ENCODE results near the gene ADM2. TPM values are rescaled to one million over a fixed set of nuclear protein-coding genes. Genes with fewer than 3 reads are reported as not detected.

ADM2 gene
- total RNA-seq, 1 experiment from 2014 or later: 13.6 TPM

GRCh38 chr22:50441428-50441993 is 39.8 kb upstream of the ADM2 start:
- CTCF ChIA-PET: no interaction called here
- intact Hi-C loops (cut with micrococcal nuclease; ENCODE audit: unreplicated experiment): loop anchor here (10.0 kb wide), 1 partner anchor 53 kb away; no protein-coding TSS in a partner anchor
- peaks cover 11% of the 10 kb centered on the region for H3K4me1 Mint-ChIP-seq (ENCODE audit: low read depth, unreplicated experiment)

GRCh38 chr22:50443197-50443596 is 38.1 kb upstream of the ADM2 start:
- no peak for DNase-seq
- CTCF ChIA-PET: no interaction called here
- H3K4me1 Mint-ChIP-seq (ENCODE audit: low read depth, unreplicated experiment): peaks cover 11% of the 10 kb centered on the region
- no peaks in the 10 kb centered on the region for H3K27me3 Mint-ChIP-seq (ENCODE audit: unreplicated experiment)
- no TSS peak for BruUV-seq (replicated peaks)
- H3K36me3 Mint-ChIP-seq (ENCODE audit: insufficient read depth, unreplicated experiment): peaks cover 77% of the 10 kb centered on the region
- intact Hi-C loops (cut with micrococcal nuclease; ENCODE audit: unreplicated experiment): loop anchor here (10.0 kb wide), 1 partner anchor 52 kb away; no protein-coding TSS in a partner anchor
- H3K9me3 Mint-ChIP-seq (ENCODE audit: low read depth, unreplicated experiment): no peaks in the 10 kb centered on the region
- peak overlapping the region; percentile 21 for H3K4me3 Mint-ChIP-seq (ENCODE audit: low read depth, unreplicated experiment)
- peak overlapping the region; percentile 47 for H3K27ac Mint-ChIP-seq (ENCODE audit: unreplicated experiment)
- TF ChIP-seq CTCF (IDR thresholded peaks at IDR 0.05; ENCODE audit: unreplicated experiment): no peak

More at GRCh38 chr22:50441428-50441993, 39.8 kb upstream of the ADM2 start:
- peak overlapping the region; percentile 69 for H3K27ac Mint-ChIP-seq (ENCODE audit: unreplicated experiment)
- DNase-seq: no peak
- H3K4me3 Mint-ChIP-seq (ENCODE audit: low read depth, unreplicated experiment): no peak overlapping the region
- no peaks in the 10 kb centered on the region for H3K9me3 Mint-ChIP-seq (ENCODE audit: low read depth, unreplicated experiment)
- TF ChIP-seq CTCF (IDR thresholded peaks at IDR 0.05; ENCODE audit: unreplicated experiment): no peak
- no peaks in the 10 kb centered on the region for H3K27me3 Mint-ChIP-seq (ENCODE audit: unreplicated experiment)
- peaks cover 74% of the 10 kb centered on the region for H3K36me3 Mint-ChIP-seq (ENCODE audit: insufficient read depth, unreplicated experiment)
- BruUV-seq (replicated peaks): no TSS peak

GRCh38 chr22:50443801-50444625 is 37.3 kb upstream of the ADM2 start:
- no TSS peak for BruUV-seq (replicated peaks)

GRCh38 chr22:50444663-50445062 is 36.7 kb upstream of the ADM2 start:
- no TSS peak for BruUV-seq (replicated peaks)

More at GRCh38 chr22:50443801-50444625, 37.3 kb upstream of the ADM2 start:
- no peak for DNase-seq
- TF ChIP-seq CTCF (IDR thresholded peaks at IDR 0.05; ENCODE audit: unreplicated experiment): no peak
- Mint-ChIP-seq H3K36me3 (ENCODE audit: insufficient read depth, unreplicated experiment) (peaks cover 81% of the 10 kb centered on the region), H3K27me3 (ENCODE audit: unreplicated experiment) (no peaks in the 10 kb centered on the region), H3K4me1 (ENCODE audit: low read depth, unreplicated experiment) (peaks cover 11% of the 10 kb centered on the region), H3K4me3 (ENCODE audit: low read depth, unreplicated experiment) (peak overlapping the region; percentile 21), H3K9me3 (ENCODE audit: low read depth, unreplicated experiment) (no peaks in the 10 kb centered on the region), H3K27ac (ENCODE audit: unreplicated experiment) (peak overlapping the region; percentile 47)
- CTCF ChIA-PET: no interaction called here
- intact Hi-C loops (cut with micrococcal nuclease; ENCODE audit: unreplicated experiment): loop anchor here (10.0 kb wide), 1 partner anchor 51 kb away; no protein-coding TSS in a partner anchor

More at GRCh38 chr22:50444663-50445062, 36.7 kb upstream of the ADM2 start:
- no peak overlapping the region for H3K27ac Mint-ChIP-seq (ENCODE audit: unreplicated experiment)
- no peak overlapping the region for H3K4me3 Mint-ChIP-seq (ENCODE audit: low read depth, unreplicated experiment)
- peaks cover 11% of the 10 kb centered on the region for H3K4me1 Mint-ChIP-seq (ENCODE audit: low read depth, unreplicated experiment)
- CTCF ChIA-PET: interaction anchor here (0.6 kb wide), 1 partner anchor 34 kb away, joined by 3 read pairs; no protein-coding TSS in a partner anchor
- no peaks in the 10 kb centered on the region for H3K27me3 Mint-ChIP-seq (ENCODE audit: unreplicated experiment)
- no peak for TF ChIP-seq CTCF (IDR thresholded peaks at IDR 0.05; ENCODE audit: unreplicated experiment)
- no peaks in the 10 kb centered on the region for H3K9me3 Mint-ChIP-seq (ENCODE audit: low read depth, unreplicated experiment)
- intact Hi-C loops (cut with micrococcal nuclease; ENCODE audit: unreplicated experiment): loop anchor here (10.0 kb wide), 1 partner anchor 50 kb away; no protein-coding TSS in a partner anchor
- peaks cover 84% of the 10 kb centered on the region for H3K36me3 Mint-ChIP-seq (ENCODE audit: insufficient read depth, unreplicated experiment)
- peak; percentile 40 for DNase-seq
